HG02852 (cell line): ENCODE measurements around the gene SMOC1.

Source experiments
- ATAC-seq: cut with Tn5 transposase; IDR thresholded peaks from one replicate; pipeline ENCODE4 v1.9.1; 2021; ENCODE audit warnings: mild to moderate bottlenecking, moderate library complexity; ENCODE audit not compliant: unreplicated experiment

The SMOC1 gene

GRCh38 chr14:70005281-70005805, 126.1 kb downstream of the SMOC1 start:
- ATAC-seq: no peak

DNA sequence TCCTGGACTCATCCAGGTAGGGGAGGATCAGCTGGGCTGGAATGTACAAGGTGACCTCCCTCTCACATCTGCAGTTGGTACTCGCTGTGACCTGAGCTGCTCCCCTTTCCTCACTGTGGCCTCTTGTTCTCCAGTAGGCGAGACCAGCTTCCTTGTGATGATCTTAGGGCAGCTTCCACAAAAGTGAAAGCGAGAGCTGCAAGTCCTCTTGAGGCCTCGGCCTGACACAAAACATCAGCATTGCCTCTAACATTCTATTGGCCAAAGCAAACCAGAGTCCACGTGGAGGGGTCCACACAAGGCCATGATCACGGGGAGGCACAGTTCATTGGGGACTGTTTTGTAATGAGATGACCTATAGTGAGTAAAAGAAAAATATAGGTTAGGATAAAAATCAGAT, 127.5 kb downstream of the SMOC1 start:
- ATAC-seq: no peak

DNA sequence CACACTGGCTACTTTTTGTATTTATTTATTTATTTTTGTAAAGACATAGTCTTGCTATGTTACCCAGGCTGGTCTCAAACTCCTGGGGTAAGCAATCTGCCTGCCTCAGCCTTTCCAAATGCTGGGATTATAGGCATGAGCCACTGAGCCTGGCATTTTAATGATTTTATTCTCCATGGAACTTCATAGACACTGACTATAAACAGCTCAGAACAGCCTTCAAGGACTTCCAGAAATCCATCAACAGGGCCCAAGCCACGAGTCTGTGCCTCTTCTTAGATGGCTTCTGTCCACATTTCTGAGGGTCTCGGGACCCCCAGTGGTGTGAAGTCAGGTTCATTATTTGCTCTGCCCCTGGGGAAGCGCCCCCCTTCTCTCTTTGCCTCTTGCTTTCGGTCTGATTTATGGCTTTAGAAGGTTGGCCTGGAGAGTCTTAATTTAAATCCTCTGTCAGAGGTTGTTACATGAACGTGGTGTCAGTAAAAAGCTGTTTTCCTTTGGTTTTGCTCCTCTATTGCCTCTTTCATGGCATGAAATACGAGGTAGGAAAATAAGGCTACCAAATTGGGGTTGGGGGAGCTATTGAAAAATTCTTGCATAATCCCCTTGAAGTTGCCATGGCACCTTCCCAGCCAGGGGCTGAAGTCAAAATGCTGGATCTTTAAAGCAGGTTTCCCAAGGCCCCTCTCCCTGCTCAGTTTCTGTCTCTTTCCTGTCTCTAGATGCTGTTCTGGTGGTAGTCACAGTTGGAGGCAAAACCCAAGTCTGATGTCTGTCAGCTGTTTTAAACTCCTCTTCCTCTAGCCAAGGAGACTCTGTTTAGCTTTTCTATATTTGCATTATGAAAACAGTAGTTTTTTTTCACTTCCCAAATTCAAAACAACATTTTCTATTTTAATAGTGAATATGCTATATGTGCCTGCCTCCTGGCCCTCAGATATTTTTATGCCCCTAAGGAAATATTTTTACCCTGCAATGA, 129.4 kb downstream of the SMOC1 start:
- ATAC-seq: no peak

DNA sequence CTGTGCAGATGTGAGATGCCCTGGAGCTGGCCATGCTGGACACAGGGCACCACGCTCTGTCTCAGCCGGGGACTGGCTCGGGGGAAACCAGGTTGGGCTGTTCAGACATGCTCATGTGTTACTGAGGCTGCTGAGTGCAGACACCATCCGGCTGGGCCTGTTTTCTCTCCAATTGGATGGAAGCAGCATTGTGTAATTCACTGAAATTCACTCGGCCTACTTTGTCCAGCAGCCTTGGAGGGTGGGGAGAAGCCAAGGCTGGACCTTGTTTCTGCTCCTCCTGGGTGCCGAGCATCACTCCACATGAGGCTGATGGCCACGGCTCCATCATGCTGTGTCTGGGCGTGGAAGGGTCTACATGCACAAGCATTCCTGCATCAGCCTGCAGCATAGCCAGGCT, 130.7 kb downstream of the SMOC1 start:
- ATAC-seq: no peak

DNA sequence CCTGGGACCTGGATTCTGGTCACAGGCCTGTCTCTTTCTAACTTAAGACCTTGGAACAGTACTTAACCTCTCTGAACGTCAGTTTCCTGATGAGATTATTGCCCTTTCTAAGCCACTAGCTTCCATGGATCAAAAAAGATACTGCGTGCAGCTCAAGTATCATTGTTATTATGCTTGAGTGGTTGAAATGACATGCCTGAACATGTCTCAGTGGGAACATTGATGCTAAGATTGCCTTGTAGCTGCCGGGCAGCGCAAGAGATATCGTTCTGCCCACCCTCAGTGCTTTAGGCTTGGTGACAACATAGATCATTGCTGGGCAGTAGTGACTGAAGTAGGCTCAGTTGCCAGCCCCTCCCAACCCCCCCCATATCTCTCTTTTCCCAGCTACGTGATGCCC, 131.9 kb downstream of the SMOC1 start:
- no peak for ATAC-seq

DNA sequence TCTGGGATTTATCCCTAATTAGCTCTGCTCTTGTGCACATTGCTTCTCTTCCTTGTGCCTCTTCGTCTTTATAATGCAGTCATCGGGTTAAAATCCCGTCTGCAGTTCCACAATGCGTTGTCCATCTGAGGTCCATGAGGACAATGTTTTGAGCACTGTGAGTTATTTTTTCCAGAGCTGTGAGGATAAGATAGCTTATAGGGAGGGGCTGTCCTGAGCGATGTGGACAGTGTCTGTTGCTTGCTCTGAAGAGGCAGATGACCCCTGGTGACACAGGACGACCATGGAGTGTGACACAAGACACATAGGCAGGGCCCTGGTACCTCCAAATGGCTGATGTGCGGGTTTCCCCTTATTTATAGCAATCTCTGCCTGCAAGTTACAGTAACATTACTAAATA, 132.5 kb downstream of the SMOC1 start:
- no peak for ATAC-seq

- no peak for ATAC-seq
Measured at GRCh38 chr14:70013271-70013873, 134.2 kb downstream of the SMOC1 start.

DNA sequence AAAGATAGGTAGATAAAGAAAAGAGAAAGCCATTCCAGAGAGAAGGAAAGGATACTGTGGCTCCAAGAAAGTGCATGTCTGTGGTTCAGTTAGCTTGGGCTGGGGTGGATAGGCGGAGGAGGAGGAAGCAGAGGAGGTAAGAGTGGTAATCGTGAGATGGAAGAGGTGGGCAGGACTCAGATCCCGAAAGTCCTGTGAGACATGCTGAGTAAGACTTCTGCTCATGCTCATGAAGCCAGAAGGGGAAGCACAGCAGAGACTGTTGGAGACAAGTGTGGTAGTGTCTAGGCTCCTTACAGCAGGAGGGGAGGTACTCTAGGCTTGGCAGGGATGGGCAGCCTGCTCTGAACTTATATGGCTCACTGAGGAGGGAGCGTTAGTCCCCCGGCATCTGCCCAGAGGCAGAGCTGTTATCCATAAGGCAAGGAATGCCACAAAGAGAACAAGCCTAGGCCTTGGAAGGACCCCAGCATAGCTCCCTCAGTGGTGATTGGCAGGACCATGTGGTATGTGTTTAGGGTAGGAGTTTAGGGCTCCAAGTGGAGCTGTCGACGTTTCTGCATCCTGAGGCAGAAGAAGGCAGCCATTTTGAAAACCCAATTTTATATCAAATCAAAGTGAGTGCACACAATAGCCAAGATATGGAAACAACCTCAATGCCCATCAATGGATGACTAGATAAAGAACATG, 135.3 kb downstream of the SMOC1 start:
- no peak for ATAC-seq

- ATAC-seq: no peak
Measured at GRCh38 chr14:70018230-70018629, 139.0 kb downstream of the SMOC1 start.

DNA sequence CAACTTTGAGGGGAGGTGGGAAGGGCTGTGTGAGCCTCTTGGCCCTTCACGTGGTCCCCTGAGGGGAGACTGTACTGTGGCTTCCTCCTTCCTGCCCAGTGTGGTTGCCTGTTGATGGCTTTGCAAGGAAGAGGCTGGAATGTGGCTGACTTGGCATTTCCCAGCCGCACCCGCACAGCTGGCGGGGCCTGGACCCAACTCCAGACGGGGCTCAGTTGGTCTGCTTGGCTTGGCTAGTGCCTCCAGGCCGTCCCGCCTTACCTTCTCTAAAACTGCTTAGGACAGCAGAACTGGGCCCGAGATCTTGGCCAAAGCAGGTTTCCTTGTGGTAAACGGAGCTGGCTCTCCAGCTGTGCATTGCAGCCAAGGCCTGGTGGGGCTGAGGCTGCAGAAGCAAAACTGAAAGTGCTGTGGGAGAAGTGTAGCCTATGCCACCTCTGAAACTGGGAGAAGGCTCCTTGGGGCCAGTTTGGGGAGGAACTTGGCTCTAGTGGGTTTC, 139.5 kb downstream of the SMOC1 start:
- ATAC-seq: peak; percentile 61

DNA sequence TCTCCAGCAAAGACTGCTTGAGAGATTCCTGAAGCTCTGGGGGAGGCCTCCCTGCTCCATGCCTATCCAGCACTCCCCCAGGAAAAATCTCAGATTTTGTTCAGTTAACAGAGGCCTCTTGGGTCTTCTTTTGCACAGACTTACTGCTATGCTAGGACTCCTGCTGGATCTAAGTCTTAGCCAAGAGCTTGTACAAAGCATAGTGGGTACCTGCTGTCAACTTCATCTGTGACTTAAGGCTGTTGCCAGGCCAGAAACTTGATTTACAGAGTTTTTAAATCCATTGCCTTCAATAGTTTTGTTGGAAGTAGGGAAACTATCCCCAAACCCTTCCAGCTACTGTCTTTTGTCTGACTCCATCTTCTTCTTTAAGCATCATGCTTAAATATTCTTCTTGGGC, 140.5 kb downstream of the SMOC1 start:
- no peak for ATAC-seq

GRCh38 chr14:70020352-70021170, 141.3 kb downstream of the SMOC1 start:
- no peak for ATAC-seq

DNA sequence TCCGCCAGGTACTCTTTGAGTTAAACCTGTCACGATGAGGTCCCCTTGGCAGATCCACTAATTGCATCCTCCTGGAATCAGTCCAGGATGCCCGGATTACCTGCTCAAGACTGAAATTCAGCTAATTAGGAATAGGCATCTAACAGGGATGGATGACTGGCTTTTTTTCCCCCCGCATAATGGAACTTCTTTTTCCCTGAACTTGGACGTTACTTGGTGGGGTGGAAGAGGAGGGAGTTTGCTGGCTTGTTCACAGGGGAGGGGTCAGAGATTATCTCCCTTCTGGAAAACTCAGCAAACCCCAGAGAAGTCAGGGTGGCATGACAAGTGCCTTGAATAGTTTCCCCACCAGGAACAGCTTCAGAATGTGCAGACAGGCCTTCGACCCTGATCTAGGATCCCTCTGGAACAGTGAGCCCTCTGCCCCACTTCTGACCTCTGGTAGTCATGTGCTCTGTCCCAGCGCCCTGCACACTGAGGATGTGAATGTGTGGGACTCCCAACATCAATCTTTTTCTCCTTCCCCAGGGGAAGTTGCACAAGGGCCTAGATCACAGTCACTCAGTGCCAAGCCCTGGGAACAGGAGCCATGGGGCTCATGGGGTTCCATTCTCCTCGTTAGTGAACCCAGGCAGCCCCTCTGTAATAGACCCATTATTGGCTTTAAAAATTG, 142.5 kb downstream of the SMOC1 start:
- ATAC-seq: no peak

DNA sequence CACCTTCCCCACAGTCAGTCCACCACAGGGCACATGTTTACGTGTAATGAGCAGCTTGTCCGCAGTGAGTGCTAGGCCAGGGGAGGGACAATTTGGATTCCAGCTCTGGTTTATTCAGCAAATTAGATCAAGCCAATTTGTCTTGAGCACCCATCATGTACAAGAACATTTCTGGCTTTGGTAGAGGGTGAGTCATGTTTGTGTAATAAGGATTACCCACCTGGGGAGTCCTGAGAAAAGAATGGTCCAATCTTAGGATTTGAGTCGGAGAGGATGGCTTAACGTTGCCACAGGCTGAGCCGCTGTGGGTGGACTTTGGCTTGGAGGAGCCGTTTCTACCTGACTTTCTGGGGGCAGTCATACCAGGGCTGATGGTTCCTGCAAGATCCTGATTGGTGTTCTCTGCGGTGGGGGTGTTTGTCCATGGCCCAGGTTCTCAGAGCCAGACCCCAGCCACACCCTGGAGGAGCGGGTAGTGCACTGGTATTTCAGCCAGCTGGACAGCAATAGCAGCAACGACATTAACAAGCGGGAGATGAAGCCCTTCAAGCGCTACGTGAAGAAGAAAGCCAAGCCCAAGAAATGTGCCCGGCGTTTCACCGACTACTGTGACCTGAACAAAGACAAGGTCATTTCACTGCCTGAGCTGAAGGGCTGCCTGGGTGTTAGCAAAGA, 143.7 kb downstream of the SMOC1 start:
- ATAC-seq: no peak

GRCh38 chr14:70023871-70024270, 144.7 kb downstream of the SMOC1 start:
- ATAC-seq: no peak

GRCh38 chr14:70027785-70028428, 148.7 kb downstream of the SMOC1 start:
- no peak for ATAC-seq

DNA sequence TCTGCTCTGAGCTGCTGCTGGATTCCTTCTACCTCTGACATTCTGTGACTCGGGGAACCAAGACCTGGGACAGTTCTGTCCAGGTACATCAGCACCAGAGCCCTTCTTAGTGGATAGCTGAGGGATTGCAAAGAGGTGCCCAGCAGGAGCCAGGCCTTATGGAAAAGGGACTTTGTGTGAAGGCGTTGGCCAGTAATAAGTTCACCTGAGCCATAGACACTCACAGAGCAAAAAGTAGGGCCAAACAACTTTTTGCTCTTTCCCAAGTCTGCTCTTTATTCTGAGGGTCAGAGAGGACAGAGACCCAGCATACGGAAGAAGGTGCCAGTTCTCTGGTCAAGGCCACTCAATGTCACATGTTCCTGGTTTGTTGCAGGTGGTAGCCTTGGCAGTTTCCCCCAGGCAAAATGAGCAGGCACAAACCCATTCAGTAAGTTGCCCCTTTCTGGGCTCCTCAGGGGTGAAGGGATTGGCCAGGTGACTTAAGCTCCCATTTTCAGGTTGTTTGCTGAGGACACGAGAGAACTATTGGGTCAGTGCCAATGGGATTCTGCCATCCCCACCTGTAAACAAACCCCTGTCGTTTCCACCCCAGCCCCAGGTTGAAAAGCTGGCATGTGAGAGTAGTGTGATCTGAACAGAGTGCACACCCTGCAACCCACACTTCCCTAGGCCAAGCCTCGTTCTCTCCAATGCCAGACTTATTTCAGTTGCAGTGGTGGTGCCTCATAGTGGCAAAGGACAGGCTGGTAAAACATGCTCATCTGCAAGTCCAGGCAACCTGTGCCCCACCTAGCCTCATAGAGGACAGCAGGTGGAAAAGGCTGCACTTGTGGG, 150.3 kb downstream of the SMOC1 start:
- ATAC-seq: no peak

GRCh38 chr14:70032016-70032415, 152.8 kb downstream of the SMOC1 start:
- no peak for ATAC-seq
